Activated effector memory CD4-positive, alpha-beta T cell treated with anti-CD3 and anti-CD28 coated beads, Interleukin-2, amount 50 U/mL, for 16 hours (primary cell): ENCODE results near the gene AATF.

Experiments
- DNase-seq: peaks from one replicate; pipeline ENCODE4 v3.0.0-alpha.2; 2020

The AATF gene

GRCh38 chr17:37086334-37086733, 137.6 kb downstream of the AATF start:
- no peak for DNase-seq

GRCh38 chr17:37086948-37087347, 138.2 kb downstream of the AATF start:
- no peak for DNase-seq

- no peak for DNase-seq
These were observed 138.9 kb downstream of the AATF start for GRCh38 chr17:37087683-37088082.

- no peak for DNase-seq
These were observed 139.7 kb downstream of the AATF start for GRCh38 chr17:37088459-37088858.

GRCh38 chr17:37088913-37089312, 140.2 kb downstream of the AATF start:
- DNase-seq: no peak

DNA sequence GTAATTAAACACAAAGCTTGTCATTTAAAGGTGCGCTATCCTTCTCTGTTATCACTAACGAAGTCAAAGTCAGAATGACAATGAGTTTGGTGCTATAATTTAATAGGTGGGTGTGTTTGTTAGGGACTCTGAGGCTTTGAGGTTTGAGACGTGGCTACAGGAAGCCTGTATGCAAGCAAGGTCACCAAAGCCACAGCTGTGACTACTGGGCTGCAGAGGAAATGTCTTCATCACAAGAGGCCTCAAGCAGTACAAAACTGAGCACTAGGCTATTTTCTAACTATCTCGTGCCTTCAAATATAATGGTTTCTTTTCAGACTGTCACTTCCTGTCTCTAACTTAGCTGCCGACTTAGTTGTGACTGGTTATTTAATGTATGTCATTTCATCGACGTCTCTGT, 141.2 kb downstream of the AATF start:
- peak; percentile 74 for DNase-seq

DNA sequence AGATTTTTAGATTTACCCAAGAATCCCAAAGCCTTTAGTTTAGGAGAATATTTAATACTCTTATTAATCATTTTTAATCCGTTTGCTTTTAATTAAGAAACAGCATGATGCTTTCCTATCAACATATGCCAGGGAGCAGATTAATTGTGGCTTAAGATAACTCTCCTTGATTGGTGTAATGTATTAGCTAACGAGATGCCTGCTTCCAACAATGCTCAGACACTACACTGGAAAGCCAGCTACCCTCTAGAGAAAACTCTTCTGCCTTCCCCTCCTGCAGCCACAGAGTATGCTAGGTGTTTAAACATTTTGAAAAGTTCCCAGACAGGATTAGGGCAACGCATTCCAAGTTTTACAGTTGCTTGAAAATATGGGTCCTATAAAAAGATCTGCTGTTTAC, 142.2 kb downstream of the AATF start:
- no peak for DNase-seq

DNA sequence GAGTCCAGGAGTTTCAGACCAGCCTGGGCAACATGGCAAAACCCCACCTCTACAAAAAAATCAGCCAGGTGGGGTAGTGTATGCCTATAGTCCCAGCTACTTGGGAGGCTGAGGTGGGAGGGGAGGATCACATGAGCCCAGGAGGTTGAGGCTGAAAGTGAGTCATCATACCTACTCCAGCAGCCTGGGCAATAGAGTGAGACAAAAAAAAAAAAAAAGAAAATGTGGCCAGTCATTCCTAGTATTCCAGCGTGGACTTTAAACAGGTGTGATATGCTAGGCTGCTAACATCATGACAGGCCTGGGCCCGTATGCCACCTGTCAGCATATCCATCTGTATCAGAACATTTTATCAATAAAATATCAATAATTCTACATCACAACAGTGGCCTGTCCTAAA, 143.3 kb downstream of the AATF start:
- DNase-seq: no peak

DNA sequence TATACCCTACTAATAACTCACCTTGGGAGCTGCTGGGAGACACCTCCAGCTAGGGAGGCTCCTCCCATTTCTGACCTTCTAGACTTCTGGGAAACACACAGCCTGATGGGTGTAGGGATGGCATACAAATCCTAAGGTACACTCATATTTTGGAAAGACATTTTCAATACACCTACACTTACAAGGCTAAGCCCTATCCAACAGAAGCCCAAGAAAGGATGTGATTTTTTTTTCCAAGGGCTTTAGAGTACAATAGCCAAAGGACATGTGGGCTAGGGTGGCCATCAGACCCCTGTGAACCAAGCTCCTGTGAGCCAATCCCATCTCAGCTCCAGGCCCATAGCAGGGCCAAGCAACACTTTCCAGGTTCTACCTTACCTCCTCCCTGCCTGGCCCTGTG, 143.9 kb downstream of the AATF start:
- no peak for DNase-seq

GRCh38 chr17:37094391-37094790, 145.6 kb downstream of the AATF start:
- DNase-seq: no peak

DNA sequence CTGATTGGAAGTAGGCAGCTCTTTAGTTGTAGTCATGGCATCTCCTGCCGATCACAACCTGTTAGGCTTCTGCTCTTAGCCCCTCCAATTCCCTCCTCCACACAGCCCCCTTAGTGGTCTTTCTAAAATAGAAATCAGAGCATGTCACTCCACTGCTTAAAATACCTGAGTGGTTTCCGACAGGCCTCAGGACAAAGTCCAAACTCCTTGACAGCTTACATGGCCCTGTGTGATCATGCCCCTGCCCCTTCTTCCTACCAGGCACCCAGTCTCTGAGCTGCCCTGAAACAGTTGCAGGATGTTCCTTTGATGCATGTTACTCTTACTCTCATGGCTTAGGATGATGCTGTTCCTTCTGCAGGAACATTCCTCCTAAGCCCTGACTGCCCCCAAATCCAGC, 147.3 kb downstream of the AATF start:
- DNase-seq: no peak

DNA sequence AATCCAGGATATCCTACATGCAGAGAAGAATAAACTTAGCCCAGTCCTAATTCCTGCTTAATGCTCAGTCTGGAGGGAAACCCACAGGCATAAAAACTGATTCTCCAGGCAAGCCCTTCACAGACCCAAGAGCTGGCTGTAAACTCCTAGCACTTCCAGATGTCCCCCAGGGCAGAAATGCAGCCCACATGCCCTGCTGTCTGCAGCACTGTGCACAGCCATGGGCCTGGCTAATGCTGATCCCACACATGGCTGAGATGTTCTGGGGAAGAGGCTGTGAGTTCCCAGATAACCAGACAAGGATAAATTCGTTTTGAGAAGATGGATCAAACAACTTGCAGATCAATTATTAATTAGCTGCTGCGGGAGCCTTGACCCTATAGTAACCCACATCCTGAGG, 148.4 kb downstream of the AATF start:
- DNase-seq: no peak

GRCh38 chr17:37098152-37098551, 149.4 kb downstream of the AATF start:
- no peak for DNase-seq

GRCh38 chr17:37098910-37099664, 150.3 kb downstream of the AATF start:
- no peak for DNase-seq

DNA sequence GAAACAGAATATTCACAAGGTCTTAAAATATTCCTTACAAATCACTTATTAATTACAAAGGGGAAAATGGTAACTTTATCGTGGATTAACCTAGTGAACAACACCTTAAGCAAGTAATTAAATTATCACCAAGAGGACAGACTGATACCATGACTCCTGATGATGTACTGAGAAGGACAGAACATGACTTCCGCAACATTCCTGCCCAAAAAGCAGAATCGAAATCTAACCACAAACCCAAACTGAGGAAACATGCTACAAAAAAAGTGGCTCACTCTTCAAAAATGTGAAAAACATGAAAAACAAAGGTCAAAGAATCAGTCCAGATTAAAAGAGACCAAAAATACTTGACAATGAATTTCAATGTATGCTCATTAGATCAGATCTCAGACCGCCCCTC, 151.5 kb downstream of the AATF start:
- no peak for DNase-seq

DNA sequence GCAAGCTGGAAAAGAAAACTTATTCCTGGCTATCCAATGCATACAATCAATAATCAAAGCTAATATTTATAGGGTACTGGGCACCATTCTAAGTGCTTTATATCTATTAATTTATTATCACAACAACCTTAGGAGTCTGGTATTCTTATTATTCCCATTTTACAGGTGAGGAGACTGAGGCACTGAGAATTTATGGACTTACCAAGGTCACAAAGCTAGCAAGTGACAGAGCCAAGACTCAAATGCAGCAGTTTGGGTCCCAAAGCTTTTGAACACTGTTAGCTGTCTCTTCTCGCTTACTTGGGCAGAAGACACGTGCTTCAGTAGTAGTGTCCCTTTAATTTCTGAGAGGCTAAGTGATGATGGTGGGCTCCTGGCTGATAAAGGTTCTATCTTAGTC, 152.6 kb downstream of the AATF start:
- DNase-seq: no peak

- DNase-seq: no peak
These were observed 154.5 kb downstream of the AATF start for GRCh38 chr17:37103231-37103630.

DNA sequence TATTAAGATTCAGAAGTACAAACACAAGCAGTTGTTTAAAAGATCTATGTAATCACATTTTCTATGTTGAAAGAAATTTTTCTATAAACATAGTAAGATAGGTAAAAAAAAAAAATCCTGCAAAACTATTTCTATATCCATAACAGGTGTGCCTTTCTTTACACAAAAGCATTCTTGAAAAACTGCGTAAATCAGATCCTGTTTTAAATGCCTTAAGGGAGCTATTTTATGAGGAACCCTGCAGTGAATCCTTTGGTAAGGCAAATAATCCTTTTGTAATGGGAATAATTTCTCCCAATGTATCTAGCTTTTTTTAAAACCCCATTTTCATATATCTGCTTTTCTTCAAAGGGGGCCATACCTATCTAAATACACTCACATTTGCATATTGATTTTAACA, 157.3 kb downstream of the AATF start:
- no peak for DNase-seq
